GM12892 (cell line): ENCODE results near the gene EMILIN2.

Source experiments
- POLR2A ChIP-seq: IDR thresholded peaks from 2 replicates; pipeline ENCODE4 v1.6.1; 2011; ENCODE audit warnings: low read depth, low read length, control low read depth
- POLR2AphosphoS5 ChIP-seq: IDR thresholded peaks from 2 replicates; pipeline ENCODE4 v1.6.1; 2011; ENCODE audit warnings: low read depth, low read length, control low read depth
- TAF1 ChIP-seq: IDR thresholded peaks from 2 replicates; pipeline ENCODE4 v1.6.1; 2011; ENCODE audit warnings: low read depth, mild to moderate bottlenecking, control low read depth, low read length, borderline replicate concordance

- no peak for TF ChIP-seq POLR2AphosphoS5
- no peak for TF ChIP-seq POLR2A
- no peak for TF ChIP-seq TAF1
Measured at GRCh38 chr18:2923464-2923863, 76.7 kb downstream of the EMILIN2 start.
